TTC549 (cell line): ENCODE results near the gene RARA.

Experiments
- FAIRE-seq: peaks from 2 replicates; lab custom pipeline; 2012; peaks lifted over from hg19 to GRCh38; lab: Jason Lieb, UNC

RARA gene

GRCh38 chr17:40345994-40346764 lies 37.2 kb downstream of the RARA start:
- FAIRE-seq, result no peak

GRCh38 chr17:40346765-40347158 lies 37.8 kb downstream of the RARA start:
- FAIRE-seq, result no peak

GRCh38 chr17:40347319-40348135 lies 38.5 kb downstream of the RARA start:
- FAIRE-seq, result no peak

GRCh38 chr17:40348136-40348504 lies 39.1 kb downstream of the RARA start:
- no peak for FAIRE-seq

GRCh38 chr17:40348562-40349476 lies 39.8 kb downstream of the RARA start:
- FAIRE-seq, result no peak

GRCh38 chr17:40349477-40349894 lies 40.5 kb downstream of the RARA start:
- no peak for FAIRE-seq

- FAIRE-seq, result no peak
Observed at GRCh38 chr17:40349895-40350688, 41.1 kb downstream of the RARA start.

GRCh38 chr17:40350689-40351358 lies 41.8 kb downstream of the RARA start:
- FAIRE-seq, result no peak

- FAIRE-seq, result no peak
Observed at GRCh38 chr17:40351359-40352236, 42.6 kb downstream of the RARA start.

GRCh38 chr17:40352237-40352778 lies 43.3 kb downstream of the RARA start:
- no peak for FAIRE-seq

- no peak for FAIRE-seq
Observed at GRCh38 chr17:40352779-40353394, 43.9 kb downstream of the RARA start.

- no peak for FAIRE-seq
Observed at GRCh38 chr17:40354221-40355122, 45.5 kb downstream of the RARA start.

GRCh38 chr17:40355123-40355803 lies 46.3 kb downstream of the RARA start:
- FAIRE-seq, result no peak

GRCh38 chr17:40355804-40356758 lies 47.1 kb downstream of the RARA start:
- no peak for FAIRE-seq

GRCh38 chr17:40356990-40357881 lies 48.3 kb downstream of the RARA start:
- no peak for FAIRE-seq
